Measurements from ENCODE around the gene ATXN7L1.

- TF ChIP-seq CTCF (IDR thresholded peaks at IDR 0.05) = no peak
- TF ChIP-seq POLR2A (IDR thresholded peaks at IDR 0.05) = no peak
- TF ChIP-seq POLR2AphosphoS5 (IDR thresholded peaks at IDR 0.05; ENCODE audit: insufficient read depth in 1 of 2, low read depth in 1 of 2) = no peak
Measured at GRCh38 chr7:105776986-105777910, 99.2 kb downstream of the ATXN7L1 start.
